Inflammatory macrophage treated with lipopolysaccharide for 1 hour (primary cell): ENCODE results near the gene ARHGEF4.

ENCODE experiments used
- DNase-seq, 2 donors: peaks; one replicate each; pipeline ENCODE4 v3.0.0-alpha.2; 2020 to 2022

ARHGEF4 gene

DNA sequence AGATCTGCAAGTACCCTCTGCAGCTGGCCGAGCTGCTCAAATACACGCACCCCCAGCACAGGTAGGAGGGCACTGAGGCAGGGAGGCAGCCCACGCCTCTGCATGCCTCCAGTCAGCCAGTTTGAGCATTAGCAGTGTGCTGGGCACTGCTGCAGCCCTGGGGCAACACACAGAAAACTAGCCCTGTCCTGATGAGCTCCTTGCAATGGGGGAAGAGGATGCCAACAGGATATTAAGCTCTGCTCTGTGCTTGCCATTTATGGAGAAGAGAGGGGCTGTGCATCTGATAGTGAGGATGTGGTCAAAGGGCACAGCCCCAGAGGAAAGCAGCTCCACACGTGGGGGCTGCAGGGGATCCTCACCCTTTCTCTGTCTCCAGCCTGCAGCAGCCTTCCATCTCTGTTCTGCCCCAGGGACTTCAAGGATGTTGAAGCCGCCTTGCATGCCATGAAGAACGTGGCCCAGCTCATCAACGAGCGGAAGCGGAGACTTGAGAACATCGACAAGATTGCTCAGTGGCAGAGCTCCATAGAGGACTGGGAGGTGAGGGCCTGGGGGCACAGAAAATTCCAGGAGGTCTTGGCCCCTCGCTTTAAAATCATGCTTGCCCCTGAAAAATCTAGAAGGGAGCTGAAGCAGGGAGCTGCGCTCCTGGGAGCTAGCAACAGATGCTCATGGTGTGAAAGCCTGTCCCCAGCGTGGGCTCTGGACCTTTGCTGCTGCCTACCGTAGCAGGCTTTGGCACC, 204.9 kb downstream of the ARHGEF4 start:
- DNase-seq: no peak

GRCh38 chr2:131042148-131042775, 205.5 kb downstream of the ARHGEF4 start:
- no peak for DNase-seq

- DNase-seq: no peak
Observed at GRCh38 chr2:131043199-131044074, 206.7 kb downstream of the ARHGEF4 start.

DNA sequence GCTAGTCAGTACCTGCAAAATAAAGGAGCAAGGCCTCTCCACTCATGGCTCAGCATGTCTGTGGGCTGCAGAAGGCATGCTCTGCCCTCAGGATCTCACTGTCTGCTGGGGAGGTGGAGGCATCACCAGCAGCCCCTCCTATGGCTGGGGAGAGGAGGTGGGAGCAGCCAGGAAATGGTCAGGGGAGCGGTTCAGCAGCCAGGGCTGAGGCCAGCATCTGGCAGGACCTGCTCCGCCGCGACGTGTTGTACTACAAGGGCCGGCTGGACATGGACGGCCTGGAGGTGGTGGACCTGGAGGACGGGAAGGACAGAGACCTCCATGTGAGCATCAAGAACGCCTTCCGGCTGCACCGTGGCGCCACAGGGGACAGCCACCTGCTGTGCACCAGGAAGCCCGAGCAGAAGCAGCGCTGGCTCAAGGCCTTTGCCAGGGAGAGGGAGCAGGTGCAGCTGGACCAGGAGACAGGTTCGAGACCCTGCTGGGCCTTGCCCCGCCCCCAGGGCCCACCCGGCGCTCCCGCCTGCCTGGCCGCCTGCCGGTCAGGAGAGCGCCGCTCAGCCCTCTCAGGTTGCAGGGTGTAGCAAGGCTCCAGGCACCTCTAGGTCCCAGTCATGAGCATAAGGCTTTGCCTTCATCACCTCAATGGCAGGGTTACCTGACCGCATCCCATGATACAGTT, 207.5 kb downstream of the ARHGEF4 start:
- DNase-seq: no peak

DNA sequence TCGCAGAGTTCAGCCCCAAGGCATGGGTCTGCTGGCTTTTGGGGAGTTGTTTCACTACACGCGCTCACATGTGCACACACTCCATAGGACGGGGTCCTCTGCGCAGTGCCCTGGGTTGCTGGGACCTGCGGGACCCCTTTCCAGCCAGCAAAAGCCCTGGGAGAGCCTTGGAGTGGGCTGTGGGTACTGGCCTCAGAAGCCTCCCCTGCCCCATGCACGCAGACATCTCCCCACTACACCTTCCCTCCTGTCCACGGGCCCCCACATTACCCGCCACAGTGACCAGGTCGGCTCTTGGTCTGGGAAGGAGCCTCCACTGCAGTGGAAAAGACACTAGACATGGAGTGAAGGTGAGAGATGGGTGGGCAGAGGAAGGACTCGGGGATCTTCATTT, 208.0 kb downstream of the ARHGEF4 start:
- no peak for DNase-seq

- DNase-seq: no peak
Observed at GRCh38 chr2:131045286-131046027, 208.7 kb downstream of the ARHGEF4 start.

DNA sequence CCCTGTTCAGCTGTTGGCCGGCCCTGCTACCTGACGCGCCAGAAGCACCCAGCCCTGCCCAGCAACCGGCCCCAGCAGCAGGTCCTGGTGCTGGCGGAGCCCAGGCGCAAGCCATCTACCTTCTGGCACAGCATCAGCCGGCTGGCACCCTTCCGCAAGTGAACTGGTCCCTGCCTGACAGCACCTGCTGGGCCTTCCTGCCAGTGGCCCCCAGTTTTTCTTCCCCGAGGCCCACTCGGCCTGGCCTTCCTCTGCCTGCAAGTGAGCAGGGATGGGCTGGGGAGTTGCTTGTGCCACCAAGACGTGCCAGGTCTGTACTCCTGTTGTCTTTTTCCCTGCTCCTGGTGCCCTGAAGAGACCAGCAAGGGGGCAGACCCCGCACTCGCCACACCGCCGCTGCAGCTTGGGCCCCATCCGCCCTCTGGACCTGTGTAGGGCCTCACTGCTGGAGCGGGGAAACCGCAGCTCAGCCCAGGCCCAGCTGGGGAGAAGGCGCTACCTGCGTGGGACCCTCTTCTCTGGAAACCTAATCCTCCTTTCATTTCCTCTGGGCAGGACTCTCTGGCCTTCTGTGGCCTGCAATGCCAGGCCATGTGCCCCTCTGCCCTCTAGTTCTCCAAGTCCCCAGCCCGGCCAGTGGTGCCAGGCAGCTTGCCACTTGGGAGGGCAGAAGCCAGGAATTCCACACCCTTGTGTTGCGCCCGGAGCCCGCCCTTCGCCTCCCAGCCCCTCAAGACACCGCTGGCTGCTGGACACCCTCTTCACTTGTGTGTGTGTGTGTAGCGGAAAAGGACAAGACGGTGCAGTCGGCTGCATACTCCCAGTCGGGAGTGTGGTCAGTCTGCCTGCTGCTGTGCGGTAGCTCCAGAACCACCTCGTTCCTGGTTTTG, 209.6 kb downstream of the ARHGEF4 start:
- no peak for DNase-seq

DNA sequence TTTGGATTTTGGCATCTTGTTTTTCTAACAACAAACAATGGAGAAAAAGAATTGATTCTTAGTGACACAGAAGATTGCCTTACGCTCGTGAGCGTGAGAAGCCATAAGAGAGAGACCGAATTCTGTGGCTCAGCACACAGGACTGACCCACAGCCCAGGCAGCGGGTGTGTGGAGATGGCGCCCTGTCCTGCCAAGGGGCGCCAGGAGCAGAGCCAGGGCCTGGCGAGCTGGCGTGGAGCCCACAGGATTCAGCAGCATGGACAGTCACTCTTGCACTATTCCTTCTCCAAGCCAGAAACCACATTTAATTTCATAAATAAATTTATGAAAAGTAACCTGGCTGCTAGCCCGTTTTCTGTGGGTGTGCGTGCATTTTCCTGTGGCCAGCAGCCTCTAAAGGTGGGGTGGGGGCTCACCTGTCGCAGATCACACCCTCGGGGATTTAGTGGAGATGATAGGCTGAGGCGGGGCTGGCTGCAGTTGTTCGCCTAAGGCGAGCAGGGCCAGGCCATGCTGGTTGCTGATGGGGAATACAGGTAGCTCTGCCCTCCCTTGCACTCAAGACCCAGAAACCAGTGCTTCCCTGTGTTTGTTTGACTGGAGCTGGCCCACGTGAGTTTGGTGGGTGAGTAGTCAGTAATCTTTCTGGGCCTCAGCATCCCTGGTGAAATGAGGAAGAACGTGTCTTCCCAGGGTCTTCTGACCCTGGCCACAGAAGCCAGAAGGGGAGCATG, 210.4 kb downstream of the ARHGEF4 start:
- DNase-seq: no peak

GRCh38 chr2:131047920-131048560, 211.3 kb downstream of the ARHGEF4 start:
- no peak for DNase-seq

GRCh38 chr2:131048641-131049040, 211.9 kb downstream of the ARHGEF4 start:
- no peak for DNase-seq

DNA sequence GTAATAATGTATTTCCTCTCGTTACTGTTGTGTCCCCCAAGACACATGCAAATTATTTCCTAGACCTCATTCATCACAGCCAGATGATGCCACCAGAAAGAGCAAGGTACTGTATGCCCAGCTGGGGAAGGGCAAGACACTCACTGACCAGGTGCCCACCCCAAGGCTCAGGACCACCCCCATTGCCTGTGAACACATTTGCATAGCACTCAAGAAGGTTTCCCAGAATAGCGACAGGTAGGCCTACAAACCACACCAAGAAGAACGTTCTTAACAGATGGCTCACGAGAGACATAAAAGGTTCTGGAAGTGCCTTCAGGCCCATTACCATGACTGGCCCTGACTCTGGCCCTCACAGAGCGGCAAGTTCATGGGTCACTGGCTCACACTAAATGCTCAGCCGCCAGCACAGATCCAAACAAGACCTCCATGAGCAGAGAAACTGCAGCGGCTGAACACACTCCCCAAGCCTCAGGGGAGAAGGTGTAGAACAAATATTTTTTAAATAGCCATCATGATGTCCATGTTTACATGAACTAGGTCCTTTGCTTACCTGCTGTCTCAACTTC, 212.5 kb downstream of the ARHGEF4 start:
- no peak for DNase-seq

DNA sequence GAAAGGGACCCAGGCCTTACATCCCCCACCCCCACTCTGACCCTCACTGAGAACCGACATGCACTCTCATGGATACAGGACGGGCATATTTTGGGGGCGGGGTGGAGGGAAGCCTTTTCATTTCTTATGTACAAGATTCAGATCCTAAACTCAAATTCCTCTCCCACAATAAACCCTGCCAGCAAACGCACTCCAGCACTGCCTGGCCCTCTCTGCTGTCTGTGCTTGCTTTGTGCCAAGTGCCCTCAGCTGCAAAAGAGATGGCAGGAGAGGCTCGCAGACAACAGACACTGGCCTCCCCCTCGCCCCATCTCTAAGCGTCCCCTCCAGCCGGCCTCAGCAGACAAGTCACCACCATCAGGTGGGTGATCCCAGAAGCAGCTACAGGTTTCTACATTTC, 214.2 kb downstream of the ARHGEF4 start:
- no peak for DNase-seq

- no peak for DNase-seq
Observed at GRCh38 chr2:131052741-131053263, 216.1 kb downstream of the ARHGEF4 start.

DNA sequence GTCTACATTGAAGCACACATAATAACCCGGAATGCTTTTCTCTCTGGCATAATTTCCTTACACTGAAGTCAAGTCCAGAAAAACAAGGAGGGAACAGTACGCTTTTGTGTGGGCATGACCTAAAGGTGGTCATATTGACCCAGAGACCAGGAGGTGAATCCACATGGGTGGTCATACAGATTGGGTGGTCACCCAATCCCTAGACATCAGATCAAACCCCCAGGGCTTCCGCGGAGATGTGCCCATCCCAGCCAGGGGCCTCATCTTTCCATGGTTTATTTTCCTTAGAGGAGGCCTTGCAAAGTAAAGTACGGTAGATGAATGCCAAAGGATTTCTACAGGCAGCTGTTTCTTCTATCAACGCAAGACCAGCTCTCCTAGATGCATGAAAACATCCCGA, 217.8 kb downstream of the ARHGEF4 start:
- no peak for DNase-seq

DNA sequence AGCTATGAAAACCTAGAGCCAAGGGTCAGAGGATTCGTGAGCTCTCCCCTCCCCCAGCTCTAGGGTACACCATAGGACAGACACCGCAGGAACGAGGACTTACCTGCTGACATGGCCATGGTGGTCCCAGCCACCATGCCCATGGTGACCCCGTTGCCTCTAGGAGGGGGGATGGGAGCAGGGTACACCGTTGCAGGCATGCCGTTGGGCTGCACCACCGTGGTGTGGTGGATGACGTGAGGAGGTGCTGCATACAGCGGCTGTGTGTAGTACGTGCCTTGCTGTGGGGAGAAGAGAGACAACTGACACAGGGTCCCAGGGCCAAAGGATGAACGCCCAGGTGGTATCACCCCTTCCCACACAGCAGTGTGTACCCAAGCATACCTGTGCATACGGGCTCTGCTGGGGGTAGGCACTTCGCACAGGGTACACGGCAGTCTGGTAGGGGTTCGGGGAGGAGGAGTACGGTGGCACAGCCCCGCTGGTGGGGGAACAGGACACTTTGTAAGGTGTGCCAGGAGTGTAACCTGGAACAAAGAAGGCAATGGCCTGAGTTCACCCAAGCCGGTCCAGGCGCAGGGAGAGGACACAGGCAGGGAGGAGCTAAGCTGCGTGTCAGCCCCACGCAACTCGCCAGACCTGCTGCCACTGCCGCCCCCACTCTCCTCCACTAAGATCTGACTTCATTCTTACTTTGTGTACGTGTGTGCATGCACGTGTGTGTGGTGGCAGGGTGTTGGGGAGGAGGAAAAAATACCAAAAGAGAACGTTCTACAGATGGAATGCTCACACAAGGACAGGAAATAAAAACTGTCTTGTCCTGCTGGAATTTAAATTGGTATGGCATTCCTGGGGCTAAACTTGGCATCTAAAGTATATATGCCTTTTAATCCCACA, 218.7 kb downstream of the ARHGEF4 start:
- DNase-seq: no peak

GRCh38 chr2:131056204-131056931, 219.7 kb downstream of the ARHGEF4 start:
- DNase-seq: no peak

DNA sequence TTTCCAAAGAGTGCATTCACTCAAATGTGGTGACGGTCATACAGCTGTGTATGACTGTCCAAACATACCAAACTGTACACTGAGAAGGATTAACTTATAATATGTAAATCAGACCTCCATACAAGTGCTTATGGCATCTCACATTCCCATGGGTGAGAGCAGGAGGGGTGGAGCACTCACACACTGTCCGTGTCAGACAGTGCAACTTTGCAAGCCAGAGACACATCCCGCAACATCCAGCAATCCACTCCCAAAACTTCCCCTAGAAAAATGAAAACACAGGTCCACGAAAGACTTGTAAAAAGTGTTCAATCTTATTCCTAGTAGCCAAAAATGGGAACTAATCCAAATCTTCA, 220.2 kb downstream of the ARHGEF4 start:
- no peak for DNase-seq
